Measurements from ENCODE around the gene BMP2K. TPM values are rescaled to one million over a fixed set of nuclear protein-coding genes. Genes with fewer than 3 reads are reported as not detected.
"Not testable (repeated sequence)": the region's sequence is repeated elsewhere in the genome, so short reads cannot be mapped to it uniquely, and the experiment has no call there.

BMP2K gene
- total and polyA plus RNA-seq, 2 of the 8 experiments (the other 6 are each of a cell fraction or from before 2014, with no cell fraction given) = 15.6 to 24.1 TPM

DNA sequence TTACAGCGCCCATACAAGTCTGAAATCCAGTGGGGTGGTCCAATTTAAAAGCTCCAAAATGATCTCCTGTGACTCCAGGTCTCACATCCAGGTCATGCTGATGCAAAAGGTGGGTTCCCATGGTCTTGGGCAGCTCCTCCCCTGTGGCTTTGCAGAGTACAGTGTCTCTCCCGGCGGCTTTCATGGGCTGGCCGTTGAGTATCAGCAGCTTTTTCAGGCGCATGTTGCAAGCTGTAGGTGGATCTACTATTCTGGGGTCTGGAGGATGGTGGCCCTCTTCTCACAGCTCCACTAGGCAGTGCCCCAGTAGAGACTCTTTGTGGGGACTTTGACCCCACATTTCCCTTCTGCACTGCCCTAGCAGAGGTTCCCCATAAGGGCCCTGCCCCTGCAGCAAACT lies 92.6 kb downstream of the BMP2K start:
- H3K23me2 ChIP-seq (ENCODE audit: low read depth, low read length); H3K4me2 ChIP-seq (ENCODE audit: insufficient read depth in 1 of 2, low read depth in 2 of 2, low read length in 2 of 2); H3K4ac ChIP-seq (replicated peaks; ENCODE audit: insufficient read length, low read depth, low read length); H3K14ac ChIP-seq (ENCODE audit: insufficient read length); H3K9me3 ChIP-seq (ENCODE audit: insufficient read depth in 2 of 2, low read depth in 1 of 2, low read length in 1 of 2); DNase-seq (ENCODE audit: low read depth in 1 of 2, low spot score in 2 of 2); H3K56ac ChIP-seq (replicated peaks; ENCODE audit: insufficient read length, low read depth, low read length); H3K27ac ChIP-seq (ENCODE audit: low read depth, low read length); H2AK5ac ChIP-seq (ENCODE audit: low read depth, low read length); H3K9ac ChIP-seq (replicated peaks in 1 of 4; ENCODE audit: extremely low read depth in 1 of 4, low read depth in 3 of 4, low read length in 3 of 4); H3K27me3 ChIP-seq (replicated peaks in 1 of 4; ENCODE audit: control insufficient read depth in 3 of 4, extremely low read depth in 1 of 4, insufficient read depth in 3 of 4, low read length in 3 of 4); H3K79me2 ChIP-seq (ENCODE audit: control insufficient read depth in 1 of 2, insufficient read depth in 2 of 2, low read length in 2 of 2); H3K4me3 ChIP-seq (ENCODE audit: extremely low read depth in 1 of 4, insufficient read depth in 2 of 4, low read depth in 3 of 4, low read length in 4 of 4); H3K79me1 ChIP-seq (ENCODE audit: low read depth, low read length); FAIRE-seq; H2BK12ac ChIP-seq (ENCODE audit: low read depth, low read length); H3K4me1 ChIP-seq (replicated peaks in 1 of 4; ENCODE audit: control insufficient read depth in 3 of 4, insufficient read depth in 4 of 4, low read length in 3 of 4); H4K91ac ChIP-seq (replicated peaks; ENCODE audit: insufficient read length, low read length); H2BK15ac ChIP-seq (ENCODE audit: low read length); H2BK120ac ChIP-seq (replicated peaks; ENCODE audit: low read depth, low read length); H4K8ac ChIP-seq (ENCODE audit: extremely low read depth, insufficient read depth, low read length); H3K23ac ChIP-seq (ENCODE audit: insufficient read length); H2BK5ac ChIP-seq (ENCODE audit: low read depth, low read length); H4K20me1 ChIP-seq (replicated peaks in 1 of 2; ENCODE audit: control insufficient read depth in 1 of 2, insufficient read depth in 2 of 2, low read length in 2 of 2); H2BK20ac ChIP-seq (ENCODE audit: low read length); H4K5ac ChIP-seq (ENCODE audit: insufficient read length, low read depth, low read length); H3K18ac ChIP-seq (ENCODE audit: extremely low read depth, low read length); H2AFZ ChIP-seq (ENCODE audit: low read length): not testable (repeated sequence)
- H3K36me3 ChIP-seq (ENCODE audit: control insufficient read depth in 2 of 4, insufficient read depth in 4 of 4, low read length in 3 of 4) = peaks cover 3 to 31% (median 9%) of the 10 kb centered on the region in 4 experiments; a peak in 5 of 8 replicates
- ChIA-PET POLR2A (ENCODE audit: partially characterized antibody) (interaction anchor here (0.5 kb wide), 1 partner anchor 216 kb away, joined by 3 read pairs; no protein-coding TSS in a partner anchor), CTCF (ENCODE audit: partially characterized antibody) (interaction anchor here (0.6 to 1.7 kb wide), 4 partner anchors 237 to 277 kb away, joined by 3 to 5 read pairs (median 4); no protein-coding TSS in a partner anchor)
- 99% methylated on average over 5 of the region's 5 CpGs; no CpG with 5 or more reads in 1 of the 2 experiments for WGBS, 2 experiments (ENCODE audit: extremely low coverage in 1 of 2, insufficient coverage in 1 of 2, insufficient read length in 1 of 2, insufficient replicate concordance in 2 of 2, low coverage in 1 of 2, low lambda C conversion rate in 2 of 2, missing lambda C conversion rate in 1 of 2)
